H1 (cell line): ENCODE measurements around the gene PGLYRP1. TPM values are rescaled to one million over a fixed set of nuclear protein-coding genes. Genes with fewer than 3 reads are reported as not detected.

Experiments used
- CTCF ChIA-PET: fragments of 300-600 bp; sonication (Branson Sonifier 250); formaldehyde crosslinking; loops from one replicate; lab custom pipeline; 2021; ENCODE audit not compliant: partially characterized antibody; lab: Charles Lee
- POLR2A ChIA-PET: fragments of 300-600 bp; sonication (Branson Sonifier 250); formaldehyde crosslinking; loops from one replicate; lab custom pipeline; 2021; ENCODE audit warnings: inconsistent platforms; ENCODE audit not compliant: partially characterized antibody; lab: Charles Lee
- DNase-seq, 2 experiments: peaks; one replicate each; pipeline versions ENCODE4 v3.0.0 to v3.0.0-alpha.2; 2010 to 2022; ENCODE audit warnings: low spot score in 2 of 2, low read depth in 1 of 2, mixed read lengths in 1 of 2
- FAIRE-seq: peaks from 2 replicates; lab custom pipeline; 2011; peaks lifted over from hg19 to GRCh38; lab: Jason Lieb, UNC
- H2AFZ ChIP-seq: 2 replicates; pipeline ENCODE4 v1.8.1; 2012; ENCODE audit warnings: low read length, inconsistent platforms
- H2AK5ac ChIP-seq: 2 replicates; pipeline ENCODE4 v1.6.1; 2013; ENCODE audit warnings: low read depth, low read length
- H2BK120ac ChIP-seq: replicated peaks from 2 replicates; pipeline ENCODE3; 2013; ENCODE audit warnings: low read depth, low read length, inconsistent platforms
- H2BK12ac ChIP-seq: 2 replicates; pipeline ENCODE4 v1.6.1; 2013; ENCODE audit warnings: low read depth, low read length
- H2BK15ac ChIP-seq: 2 replicates; pipeline ENCODE4 v1.6.1; 2013; ENCODE audit warnings: low read length
- H2BK20ac ChIP-seq: 2 replicates; pipeline ENCODE4 v1.6.1; 2013; ENCODE audit warnings: low read length
- H2BK5ac ChIP-seq: 2 replicates; pipeline ENCODE4 v1.6.1; 2013; ENCODE audit warnings: low read depth, low read length
- H3K14ac ChIP-seq: 2 replicates; pipeline ENCODE4 v1.6.1; 2013; ENCODE audit warnings: inconsistent platforms; ENCODE audit not compliant: insufficient read length
- H3K18ac ChIP-seq: 2 replicates; pipeline ENCODE4 v1.6.1; 2013; ENCODE audit warnings: low read length; ENCODE audit errors: extremely low read depth
- H3K23ac ChIP-seq: 2 replicates; pipeline ENCODE4 v1.6.1; 2013; ENCODE audit warnings: inconsistent platforms; ENCODE audit not compliant: insufficient read length
- H3K23me2 ChIP-seq: 2 replicates; pipeline ENCODE4 v1.6.1; 2013; ENCODE audit warnings: low read depth, low read length
- H3K27ac ChIP-seq: 2 replicates; pipeline ENCODE4 v1.6.1; 2011; ENCODE audit warnings: low read depth, low read length, inconsistent platforms
- H3K27me3 ChIP-seq, 4 experiments: replicated peaks in 1 of 4; 1 replicate in 1 of 4; 2 replicates in 3 of 4; pipeline versions ENCODE4 v1.6.1 to v1.8.1; 2011 to 2013; ENCODE audit warnings: low read length in 3 of 4, mild to moderate bottlenecking in 3 of 4, inconsistent platforms in 2 of 4, mixed read lengths in 2 of 4, moderate library complexity in 1 of 4; ENCODE audit not compliant: control insufficient read depth in 3 of 4, insufficient read depth in 3 of 4; ENCODE audit errors: extremely low read depth in 1 of 4
- H3K36me3 ChIP-seq, 4 experiments: 2 replicates each; pipeline versions ENCODE4 v1.6.1 to v1.8.1; 2011 to 2013; ENCODE audit warnings: mild to moderate bottlenecking in 4 of 4, low read length in 3 of 4, moderate library complexity in 2 of 4, control low read depth in 1 of 4, inconsistent platforms in 1 of 4; ENCODE audit not compliant: insufficient read depth in 4 of 4, control insufficient read depth in 2 of 4
- H3K4ac ChIP-seq: replicated peaks from 2 replicates; pipeline ENCODE3; 2013; ENCODE audit warnings: low read length, low read depth, mixed read lengths, inconsistent platforms; ENCODE audit not compliant: insufficient read length
- H3K4me1 ChIP-seq, 4 experiments: replicated peaks in 1 of 4; 1 replicate in 1 of 4; 2 replicates in 3 of 4; pipeline versions ENCODE4 v1.6.1 to v1.8.1; 2011 to 2013; ENCODE audit warnings: low read length in 3 of 4, inconsistent platforms in 2 of 4, mixed read lengths in 1 of 4; ENCODE audit not compliant: insufficient read depth in 4 of 4, control insufficient read depth in 3 of 4
- H3K4me2 ChIP-seq, 2 experiments: 2 replicates each; pipeline versions ENCODE4 v1.6.1 to v1.8.1; 2011 to 2013; ENCODE audit warnings: low read depth in 2 of 2, low read length in 2 of 2, control low read depth in 1 of 2, inconsistent platforms in 1 of 2, mild to moderate bottlenecking in 1 of 2; ENCODE audit not compliant: insufficient read depth in 1 of 2
- H3K4me3 ChIP-seq, 4 experiments: fragments of 200-600, 300-600 bp in 1 of 4; sonication (generic), shearing (Covaris generic), sonication (Bioruptor Twin) in 1 of 4; 2 replicates each; pipeline versions ENCODE4 v1.5.1 to v1.8.1; 2011 to 2016; ENCODE audit warnings: low read length in 4 of 4, low read depth in 3 of 4, control low read depth in 2 of 4, inconsistent platforms in 2 of 4, mild to moderate bottlenecking in 2 of 4, mixed read lengths in 1 of 4, moderate library complexity in 1 of 4; ENCODE audit not compliant: insufficient read depth in 2 of 4; ENCODE audit errors: extremely low read depth in 1 of 4
- H3K56ac ChIP-seq: replicated peaks from 2 replicates; pipeline ENCODE3; 2013; ENCODE audit warnings: low read depth, mild to moderate bottlenecking, mixed read lengths, low read length, inconsistent platforms; ENCODE audit not compliant: insufficient read length
- H3K79me1 ChIP-seq: 2 replicates; pipeline ENCODE4 v1.6.1; 2013; ENCODE audit warnings: low read depth, low read length, control low read depth
- H3K79me2 ChIP-seq, 2 experiments: 2 replicates each; pipeline versions ENCODE4 v1.6.1 to v1.8.1; 2012 to 2013; ENCODE audit warnings: low read length in 2 of 2, mild to moderate bottlenecking in 2 of 2, inconsistent platforms in 1 of 2; ENCODE audit not compliant: insufficient read depth in 2 of 2, control insufficient read depth in 1 of 2
- H3K9ac ChIP-seq, 4 experiments: replicated peaks in 1 of 4; 1 replicate in 1 of 4; 2 replicates in 3 of 4; pipeline versions ENCODE4 v1.6.1 to v1.8.1; 2011 to 2013; ENCODE audit warnings: low read depth in 3 of 4, low read length in 3 of 4, control low read depth in 2 of 4, mild to moderate bottlenecking in 2 of 4, moderate library complexity in 2 of 4, inconsistent platforms in 1 of 4; ENCODE audit errors: extremely low read depth in 1 of 4
- H3K9me3 ChIP-seq, 2 experiments: 2 replicates each; pipeline versions ENCODE4 v1.6.1 to v1.8.1; 2012 to 2013; ENCODE audit warnings: mild to moderate bottlenecking in 2 of 2, moderate library complexity in 2 of 2, control low read depth in 1 of 2, inconsistent platforms in 1 of 2, low read depth in 1 of 2, low read length in 1 of 2, mixed read lengths in 1 of 2; ENCODE audit not compliant: insufficient read depth in 2 of 2
- H4K20me1 ChIP-seq, 2 experiments: replicated peaks in 1 of 2; 2 replicates each; pipeline versions ENCODE3 to v1.8.1; 2011 to 2013; ENCODE audit warnings: inconsistent platforms in 2 of 2, low read length in 2 of 2, mild to moderate bottlenecking in 1 of 2; ENCODE audit not compliant: insufficient read depth in 2 of 2, control insufficient read depth in 1 of 2
- H4K5ac ChIP-seq: 2 replicates; pipeline ENCODE4 v1.6.1; 2013; ENCODE audit warnings: low read length, low read depth, mixed read lengths, inconsistent platforms; ENCODE audit not compliant: insufficient read length
- H4K8ac ChIP-seq: 2 replicates; pipeline ENCODE4 v1.8.0; 2013; ENCODE audit warnings: mild to moderate bottlenecking, moderate library complexity, low read length, inconsistent platforms; ENCODE audit not compliant: insufficient read depth; ENCODE audit errors: extremely low read depth
- H4K91ac ChIP-seq: replicated peaks from 2 replicates; pipeline ENCODE3; 2013; ENCODE audit warnings: low read length, mixed read lengths, inconsistent platforms; ENCODE audit not compliant: insufficient read length
- CTCF ChIP-seq, 3 experiments: IDR thresholded peaks; 1 replicate in 2 of 3; 2 replicates in 1 of 3; pipeline versions ENCODE4 v1.5.1 to v1.6.1; 2011; ENCODE audit warnings: low read length in 3 of 3, mild to moderate bottlenecking in 3 of 3, inconsistent platforms in 2 of 3, low read depth in 1 of 3, moderate library complexity in 1 of 3; ENCODE audit not compliant: insufficient read depth in 1 of 3; ENCODE audit errors: control extremely low read depth in 1 of 3
- GABPA ChIP-seq: IDR thresholded peaks from 2 replicates; pipeline ENCODE4 v1.6.1; 2011; ENCODE audit warnings: mild to moderate bottlenecking, low read length, moderate library complexity, borderline replicate concordance; ENCODE audit not compliant: insufficient read depth
- WGBS, 2 experiments: shearing (Covaris generic) in 1 of 2; methylation state at CpG; one replicate each; pipeline versions ENCODE4 v1.1.6 to v1.1.7; 2013 to 2015; ENCODE audit warnings: low lambda C conversion rate in 2 of 2, mixed read lengths in 2 of 2, inconsistent platforms in 1 of 2, low coverage in 1 of 2, missing lambda C conversion rate in 1 of 2; ENCODE audit not compliant: insufficient replicate concordance in 2 of 2, insufficient coverage in 1 of 2, insufficient read length in 1 of 2; ENCODE audit errors: extremely low coverage in 1 of 2, missing lambda C conversion rate in 1 of 2; 5-methylcytosine and 5-hydroxymethylcytosine counted together
- polyA plus RNA-seq, 7 experiments: library from polyadenylated mRNA; depleted of rRNA in 3 of 7; stranded (reverse) in 5 of 7; unstranded in 2 of 7; fragments of >200 nt in 5 of 7; fragments of 200-250 nt in 2 of 7; gene quantifications; 1 replicate in 5 of 7; 2 replicates in 1 of 7; 4 replicates in 1 of 7; pipeline versions ENCODE4 v1.2.1 to v1.2.3, GENCODE V29; 2011 to 2013; ENCODE audit warnings: missing spikeins in 2 of 7, mixed read lengths in 2 of 7
- total RNA-seq: library from RNA; stranded (reverse); fragmentation: NEBNext Ultra II Directional; extraction: Animal tissue kit (Norgen Biotek cat#: 25700); gene quantifications from 2 replicates; pipeline ENCODE4 v1.2.1, GENCODE V29; 2021

PGLYRP1 gene
- total and polyA plus RNA-seq, 2 of the 8 experiments (the other 6 are each of a cell fraction or from before 2014, with no cell fraction given): not detected

GRCh38 chr19:46021531-46022041, 1.3 kb downstream of the PGLYRP1 start:
- Histone ChIP-seq H2BK5ac (no peak overlapping the region), H3K27ac (no peak overlapping the region), H2BK20ac (no peak overlapping the region), H2BK120ac (no peak overlapping the region), H3K4me1 (peaks cover 0 to 14% (median 8%) of the 10 kb centered on the region in 4 experiments; a peak in 6 of 7 replicates), H3K18ac (no peak overlapping the region), H4K8ac (peak overlapping the region; percentile 91; the same call in 1 of the 2 replicates), H3K79me1 (no peaks in the 10 kb centered on the region), H3K4ac (no peak overlapping the region), H2AK5ac (no peak overlapping the region), H3K9me3 (no peaks in the 10 kb centered on the region), H3K14ac (no peak overlapping the region), H3K23me2 (peaks cover under 1% of the 10 kb centered on the region; the same call in 1 of the 2 replicates), H2BK12ac (0 out of 2 replicates have a peak overlapping the region, but pooled peaks have one; percentile 9), H3K27me3 (peaks cover 0 to 2% (median 0%) of the 10 kb centered on the region in 4 experiments; a peak in 2 of 7 replicates), H3K23ac (no peak overlapping the region), H4K5ac (no peak overlapping the region), H3K4me2 (no peak overlapping the region), H2BK15ac (peak overlapping the region; percentile 12; the same call in 1 of the 2 replicates), H4K20me1 (peaks cover 2% of the 10 kb centered on the region in 2 experiments), H3K79me2 (no peaks in the 10 kb centered on the region), H3K9ac (no peak overlapping the region; a peak in 1 of 7 replicates), H4K91ac (no peak overlapping the region), H3K36me3 (no peaks in the 10 kb centered on the region; a peak in 2 of 8 replicates), H3K56ac (no peak overlapping the region), H3K4me3 (no peak overlapping the region), H2AFZ (no peak overlapping the region)
- no peak for DNase-seq
- WGBS, 2 experiments: 79% methylated on average over 11 of the region's 11 CpGs; no CpG with 5 or more reads in 1 of the 2 experiments
- CTCF ChIA-PET: interaction anchor here (0.6 to 17.0 kb wide), 12 partner anchors 11 to 248 kb away, joined by 3 to 250 read pairs (median 4); no protein-coding TSS in a partner anchor
- peak; percentile 20 to 43 (median 39) for TF ChIP-seq CTCF (IDR thresholded peaks at IDR 0.05; ENCODE audit: control extremely low read depth in 1 of 3, insufficient read depth in 1 of 3, low read depth in 1 of 3, low read length in 3 of 3)
- TF ChIP-seq GABPA: no peak
- POLR2A ChIA-PET: interaction anchor here (1.0 to 2.7 kb wide), 5 partner anchors 11 to 56 kb away, joined by 3 to 7 read pairs (median 4); no protein-coding TSS in a partner anchor
- no peak for FAIRE-seq
